ENCODE results near the gene A1BG. TPM values are rescaled to one million over a fixed set of nuclear protein-coding genes. Genes with fewer than 3 reads are reported as not detected.

A1BG gene
- polyA plus RNA-seq, 2 of the 4 experiments (the other 2 are of a cell fraction) = 2.5 to 9.5 TPM

- TF ChIP-seq ZFP36 (IDR thresholded peaks at IDR 0.05; ENCODE audit: borderline replicate concordance, partially characterized antibody) (no peak), PBX3 (IDR thresholded peaks at IDR 0.05) (no peak), ELK1 (IDR thresholded peaks at IDR 0.05; ENCODE audit: low read depth, low read length) (no peak), TP53 (CRISPR knock-in tag; IDR thresholded peaks at IDR 0.05) (no peak), JUN (IDR thresholded peaks at IDR 0.05) (no peak), POLR2A (IDR thresholded peaks at IDR 0.05; ENCODE audit: low read length) (no peak), MAX (IDR thresholded peaks at IDR 0.05) (no peak), CBX8 (IDR thresholded peaks at IDR 0.05) (no peak), TFCP2L1 (CRISPR knock-in tag; IDR thresholded peaks at IDR 0.05) (no peak), HOXA7 (CRISPR knock-in tag; IDR thresholded peaks at IDR 0.05) (no peak), ZC3H11A (IDR thresholded peaks at IDR 0.05) (no peak), SMC3 (IDR thresholded peaks at IDR 0.05) (no peak), ZSCAN20 (CRISPR knock-in tag; IDR thresholded peaks at IDR 0.05) (no peak)
- TF ChIP-seq, protein P1, sequence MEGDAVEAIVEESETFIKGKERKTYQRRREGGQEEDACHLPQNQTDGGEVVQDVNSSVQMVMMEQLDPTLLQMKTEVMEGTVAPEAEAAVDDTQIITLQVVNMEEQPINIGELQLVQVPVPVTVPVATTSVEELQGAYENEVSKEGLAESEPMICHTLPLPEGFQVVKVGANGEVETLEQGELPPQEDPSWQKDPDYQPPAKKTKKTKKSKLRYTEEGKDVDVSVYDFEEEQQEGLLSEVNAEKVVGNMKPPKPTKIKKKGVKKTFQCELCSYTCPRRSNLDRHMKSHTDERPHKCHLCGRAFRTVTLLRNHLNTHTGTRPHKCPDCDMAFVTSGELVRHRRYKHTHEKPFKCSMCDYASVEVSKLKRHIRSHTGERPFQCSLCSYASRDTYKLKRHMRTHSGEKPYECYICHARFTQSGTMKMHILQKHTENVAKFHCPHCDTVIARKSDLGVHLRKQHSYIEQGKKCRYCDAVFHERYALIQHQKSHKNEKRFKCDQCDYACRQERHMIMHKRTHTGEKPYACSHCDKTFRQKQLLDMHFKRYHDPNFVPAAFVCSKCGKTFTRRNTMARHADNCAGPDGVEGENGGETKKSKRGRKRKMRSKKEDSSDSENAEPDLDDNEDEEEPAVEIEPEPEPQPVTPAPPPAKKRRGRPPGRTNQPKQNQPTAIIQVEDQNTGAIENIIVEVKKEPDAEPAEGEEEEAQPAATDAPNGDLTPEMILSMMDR (IDR thresholded peaks at IDR 0.05) = no peak
- ChIA-PET POLR2A (interaction anchor here (1.5 to 2.8 kb wide), 3 partner anchors 9 to 44 kb away, joined by 3 to 11 read pairs (median 10); partner anchors contain the start of genes ERVK3-1, ZNF497 and ZSCAN22), CTCF (interaction anchor here (1.2 kb wide), 1 partner anchor 12 kb away, joined by 4 read pairs; no protein-coding TSS in a partner anchor)
- H3K4me1 ChIP-seq = no peaks in the 10 kb centered on the region
- FAIRE-seq (no peak), ATAC-seq (no peak), DNase-seq (ENCODE audit: low read depth in 1 of 2, low spot score in 1 of 2) (no peak)
- no peak overlapping the region for H3K4me2 ChIP-seq
- no peak overlapping the region for H3K4me3 ChIP-seq
- H3K27ac ChIP-seq = no peak overlapping the region
- peaks cover 46% of the 10 kb centered on the region for H3K9me3 ChIP-seq
- WGBS (ENCODE audit: missing lambda C conversion rate) = 65% methylated on average over 4 of the region's 4 CpGs
These were observed 35.0 kb downstream of the A1BG start for GRCh38 chr19:58318297-58318696.

DNA sequence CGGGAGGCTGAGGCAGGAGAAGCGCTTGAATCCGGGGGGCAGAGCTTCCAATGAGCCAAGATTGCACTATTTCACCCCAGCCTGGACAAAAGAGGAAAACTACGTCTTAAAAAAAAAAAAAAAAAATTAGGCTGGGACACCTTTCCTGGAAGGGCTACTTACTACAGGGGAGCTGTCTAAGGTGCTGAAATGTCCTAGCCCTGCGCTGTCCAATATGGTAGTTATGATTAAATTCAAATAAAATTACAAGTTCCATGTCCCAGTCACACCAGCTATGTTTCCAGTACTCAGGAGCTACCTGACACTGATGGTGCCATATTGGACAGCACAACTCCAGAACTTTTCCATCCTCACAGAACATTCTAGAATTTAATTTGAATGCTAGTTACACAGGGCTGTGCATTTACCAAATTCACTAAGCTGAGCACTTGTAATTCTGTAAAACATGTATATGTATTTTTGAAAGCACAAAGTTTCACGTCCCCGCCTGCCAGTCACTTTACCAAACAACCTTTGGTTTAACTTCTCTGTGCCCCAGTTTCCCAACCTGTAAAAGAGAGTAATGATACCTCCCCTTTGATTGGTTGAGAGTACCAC, 35.7 kb downstream of the A1BG start:
- CTCF ChIA-PET = interaction anchor here (0.6 to 1.4 kb wide), 4 partner anchors 13 to 25 kb away, joined by 3 to 4 read pairs (median 4); no protein-coding TSS in a partner anchor
- Histone ChIP-seq H3K4me1 (no peaks in the 10 kb centered on the region), H3K4me2 (no peak overlapping the region), H3K4me3 (no peak overlapping the region), H3K27ac (no peak overlapping the region), H3K9me3 (peaks cover 47% of the 10 kb centered on the region)
- POLR2A ChIA-PET = interaction anchor here (0.6 to 2.8 kb wide), 4 partner anchors 9 to 155 kb away, joined by 3 to 11 read pairs (median 6); partner anchors contain the start of genes ERVK3-1, ZNF497 and ZSCAN22
- DNase-seq (ENCODE audit: low read depth in 1 of 2, low spot score in 1 of 2) (peak in 1 of 2 experiments; percentile 51), FAIRE-seq (no peak), ATAC-seq (peak; percentile 40 to 58; a peak in 4 of 6 replicates)
- WGBS (ENCODE audit: missing lambda C conversion rate) = 77% methylated on average over 7 of the region's 7 CpGs
- 0 out of 2 replicates have a peak, but pooled peaks have one; percentile 45 for TF ChIP-seq HOXB13 (CRISPR knock-in tag; IDR thresholded peaks at IDR 0.05; ENCODE audit: low read depth)
- TF ChIP-seq, protein P2, sequence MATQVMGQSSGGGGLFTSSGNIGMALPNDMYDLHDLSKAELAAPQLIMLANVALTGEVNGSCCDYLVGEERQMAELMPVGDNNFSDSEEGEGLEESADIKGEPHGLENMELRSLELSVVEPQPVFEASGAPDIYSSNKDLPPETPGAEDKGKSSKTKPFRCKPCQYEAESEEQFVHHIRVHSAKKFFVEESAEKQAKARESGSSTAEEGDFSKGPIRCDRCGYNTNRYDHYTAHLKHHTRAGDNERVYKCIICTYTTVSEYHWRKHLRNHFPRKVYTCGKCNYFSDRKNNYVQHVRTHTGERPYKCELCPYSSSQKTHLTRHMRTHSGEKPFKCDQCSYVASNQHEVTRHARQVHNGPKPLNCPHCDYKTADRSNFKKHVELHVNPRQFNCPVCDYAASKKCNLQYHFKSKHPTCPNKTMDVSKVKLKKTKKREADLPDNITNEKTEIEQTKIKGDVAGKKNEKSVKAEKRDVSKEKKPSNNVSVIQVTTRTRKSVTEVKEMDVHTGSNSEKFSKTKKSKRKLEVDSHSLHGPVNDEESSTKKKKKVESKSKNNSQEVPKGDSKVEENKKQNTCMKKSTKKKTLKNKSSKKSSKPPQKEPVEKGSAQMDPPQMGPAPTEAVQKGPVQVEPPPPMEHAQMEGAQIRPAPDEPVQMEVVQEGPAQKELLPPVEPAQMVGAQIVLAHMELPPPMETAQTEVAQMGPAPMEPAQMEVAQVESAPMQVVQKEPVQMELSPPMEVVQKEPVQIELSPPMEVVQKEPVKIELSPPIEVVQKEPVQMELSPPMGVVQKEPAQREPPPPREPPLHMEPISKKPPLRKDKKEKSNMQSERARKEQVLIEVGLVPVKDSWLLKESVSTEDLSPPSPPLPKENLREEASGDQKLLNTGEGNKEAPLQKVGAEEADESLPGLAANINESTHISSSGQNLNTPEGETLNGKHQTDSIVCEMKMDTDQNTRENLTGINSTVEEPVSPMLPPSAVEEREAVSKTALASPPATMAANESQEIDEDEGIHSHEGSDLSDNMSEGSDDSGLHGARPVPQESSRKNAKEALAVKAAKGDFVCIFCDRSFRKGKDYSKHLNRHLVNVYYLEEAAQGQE (IDR thresholded peaks at IDR 0.05) = peak; percentile 94
- no peak for TF ChIP-seq ZNF302 (CRISPR knock-in tag; IDR thresholded peaks at IDR 0.05)
